IgD-negative memory B cell (primary cell): Measurements from ENCODE around the gene CYP2D6. TPM values are rescaled to one million over a fixed set of nuclear protein-coding genes. Genes with fewer than 3 reads are reported as not detected.
"Not testable (repeated sequence)": the region's sequence is repeated elsewhere in the genome, so short reads cannot be mapped to it uniquely, and the experiment has no call there.

Experiments
- H3K27ac Mint-ChIP-seq, 3 donors: one replicate each; pipeline ENCODE4 v1.8.0; 2020 to 2022; ENCODE audit warnings: mild to moderate bottlenecking in 3 of 3, mixed read lengths in 3 of 3, moderate library complexity in 1 of 3
- H3K27me3 Mint-ChIP-seq: one replicate; pipeline ENCODE4 v1.8.0; 2021; ENCODE audit warnings: mixed read lengths
- H3K36me3 Mint-ChIP-seq: one replicate; pipeline ENCODE4 v1.8.0; 2020; ENCODE audit warnings: mild to moderate bottlenecking, mixed read lengths
- H3K4me1 Mint-ChIP-seq, 3 donors: one replicate each; pipeline ENCODE4 v1.8.0; 2020 to 2022; ENCODE audit warnings: mixed read lengths in 3 of 3, mild to moderate bottlenecking in 1 of 3
- H3K4me3 Mint-ChIP-seq, 4 donors: one replicate each; pipeline ENCODE4 v1.8.0; 2020 to 2022; ENCODE audit warnings: mild to moderate bottlenecking in 4 of 4, mixed read lengths in 4 of 4, moderate library complexity in 3 of 4
- H3K9me3 Mint-ChIP-seq, 3 donors: one replicate each; pipeline ENCODE4 v1.8.0; 2020 to 2021; ENCODE audit warnings: mixed read lengths in 3 of 3, mild to moderate bottlenecking in 1 of 3
- polyA plus RNA-seq: library from polyadenylated mRNA; unstranded; fragments of 300-500 nt; fragmentation: Illumina TruSeq; gene quantifications from one replicate; pipeline ENCODE4 v1.2.3, GENCODE V29; 2021

CYP2D6 gene
- polyA plus RNA-seq, 1 donor from 2014 or later, result not detected

DNA sequence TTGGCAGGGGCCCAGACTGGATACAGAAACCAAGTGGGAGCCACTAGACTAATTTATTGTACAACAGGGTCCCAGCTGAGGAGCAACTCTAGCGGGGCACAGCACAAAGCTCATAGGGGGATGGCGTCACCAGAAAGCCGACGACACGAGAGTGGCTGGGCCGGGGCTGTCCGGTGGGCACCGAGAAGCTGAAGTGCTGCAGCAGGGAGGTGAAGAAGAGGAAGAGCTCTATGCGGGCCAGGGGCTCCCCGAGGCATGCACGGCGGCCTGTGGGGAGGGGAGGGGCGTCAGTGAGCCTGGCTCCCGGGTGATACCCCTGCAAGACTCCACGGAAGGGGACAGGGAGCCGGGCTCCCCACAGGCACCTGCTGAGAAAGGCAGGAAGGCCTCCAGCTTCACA is 19.2 kb upstream of the CYP2D6 start:
- not testable (repeated sequence) for H3K27me3 Mint-ChIP-seq, H3K4me1 Mint-ChIP-seq, H3K9me3 Mint-ChIP-seq, H3K4me3 Mint-ChIP-seq, H3K27ac Mint-ChIP-seq
- peaks cover 12% of the 10 kb centered on the region for H3K36me3 Mint-ChIP-seq

DNA sequence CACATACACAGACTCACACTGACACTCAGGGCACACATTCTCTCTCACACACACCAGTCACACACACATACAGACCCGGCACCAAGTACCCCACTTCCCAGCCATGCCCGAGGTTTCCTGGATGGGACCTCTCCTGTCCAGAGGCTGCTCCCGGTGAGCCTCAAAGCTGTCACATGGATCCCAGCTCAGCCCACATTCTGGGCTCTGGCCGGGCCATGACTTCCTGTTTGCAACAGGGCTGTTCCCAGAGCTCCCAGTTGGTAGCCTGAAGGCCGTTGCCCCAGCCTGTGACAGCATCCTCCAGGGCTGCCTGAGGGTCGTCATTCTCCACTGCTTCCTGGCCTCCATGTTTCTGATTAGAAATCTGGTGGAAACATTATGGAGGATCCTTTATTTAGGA is 14.6 kb upstream of the CYP2D6 start:
- H3K27me3 Mint-ChIP-seq, result no peaks in the 10 kb centered on the region
- peaks cover 12% of the 10 kb centered on the region for H3K36me3 Mint-ChIP-seq
- no peak overlapping the region for H3K27ac Mint-ChIP-seq
- H3K4me1 Mint-ChIP-seq, result peaks cover 0 to 1% (median 0%) of the 10 kb centered on the region in 3 donors
- H3K9me3 Mint-ChIP-seq, result no peaks in the 10 kb centered on the region
- H3K4me3 Mint-ChIP-seq, result no peak overlapping the region

DNA sequence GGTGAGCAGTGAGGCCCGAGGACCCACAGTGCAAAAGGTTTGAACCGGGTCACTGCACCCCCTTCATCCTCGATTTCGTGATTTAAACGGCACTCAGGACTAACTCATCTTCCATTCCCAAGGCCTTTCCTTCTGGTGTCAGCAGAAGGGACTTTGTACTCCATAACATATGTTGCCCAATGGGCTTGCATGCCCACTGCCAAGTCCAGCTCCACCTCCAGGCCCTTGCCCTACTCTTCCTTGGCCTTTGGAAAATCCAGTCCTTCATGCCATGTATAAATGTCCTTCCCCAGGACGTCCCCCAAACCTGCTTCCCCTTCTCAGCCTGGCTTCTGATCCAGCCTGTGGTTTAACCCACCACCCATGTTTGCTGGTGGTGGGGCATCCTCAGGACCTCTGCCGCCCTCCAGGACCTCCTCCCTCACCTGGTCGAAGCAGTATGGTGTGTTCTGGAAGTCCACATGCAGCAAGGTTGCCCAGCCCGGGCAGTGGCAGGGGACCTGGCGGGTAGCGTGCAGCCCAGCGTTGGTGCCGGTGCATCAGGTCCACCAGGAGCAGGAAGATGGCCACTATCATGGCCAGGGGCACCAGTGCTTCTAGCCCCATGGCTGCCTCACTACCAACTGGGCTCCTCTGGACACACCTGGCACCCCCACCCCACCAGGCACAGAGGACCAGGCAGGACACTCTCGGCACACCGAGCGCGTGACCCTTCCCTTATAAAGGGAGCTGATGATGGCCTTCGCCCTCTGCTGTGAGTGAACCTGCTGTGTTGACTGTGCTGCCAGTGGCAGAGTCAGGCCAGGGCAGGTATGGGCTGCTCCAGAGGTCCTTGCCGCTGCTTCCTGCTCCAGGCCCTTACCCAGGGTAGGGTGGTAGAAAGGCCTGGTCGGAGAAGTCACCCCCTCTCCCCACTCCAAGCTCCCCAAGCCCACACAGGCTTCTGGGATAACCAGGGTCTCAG is 13.5 kb upstream of the CYP2D6 start:
- H3K27ac Mint-ChIP-seq, H3K4me3 Mint-ChIP-seq, H3K27me3 Mint-ChIP-seq, H3K4me1 Mint-ChIP-seq, H3K9me3 Mint-ChIP-seq: not testable (repeated sequence)
- H3K36me3 Mint-ChIP-seq, result peaks cover 12% of the 10 kb centered on the region

DNA sequence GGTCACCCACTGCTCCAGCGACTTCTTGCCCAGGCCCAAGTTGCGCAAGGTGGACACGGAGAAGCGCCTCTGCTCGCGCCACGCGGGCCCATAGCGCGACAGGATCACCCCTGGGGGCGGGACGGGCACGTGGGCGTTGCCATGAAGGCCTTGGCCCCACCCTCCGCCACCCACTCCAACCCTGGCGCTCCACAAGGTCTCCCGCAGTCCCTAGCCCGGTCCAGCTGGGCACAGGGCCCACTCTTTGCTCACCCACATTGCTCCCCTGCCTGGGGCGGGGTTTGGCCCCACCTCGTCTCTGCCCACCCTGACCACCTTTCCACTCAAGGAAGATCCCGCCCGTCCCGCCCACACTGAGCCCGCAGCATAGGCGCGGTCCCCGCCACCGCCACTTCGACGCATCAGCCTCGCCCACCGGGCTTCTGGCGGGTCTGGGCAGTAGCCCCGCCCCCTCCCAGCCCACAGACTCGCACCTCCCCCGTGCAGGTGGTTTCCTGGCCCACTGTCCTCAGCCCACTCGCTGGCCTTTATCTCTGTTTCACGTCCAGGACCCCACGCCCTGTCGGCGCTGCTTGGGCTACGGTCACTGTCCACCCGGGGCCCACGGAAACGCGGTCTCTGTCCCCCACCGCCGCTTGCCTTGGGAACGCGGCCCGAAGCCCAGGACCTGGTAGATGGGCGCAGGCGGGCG is 12.3 kb upstream of the CYP2D6 start:
- Mint-ChIP-seq H3K27ac (no peak overlapping the region), H3K27me3 (no peaks in the 10 kb centered on the region), H3K4me1 (peaks cover 0 to 1% (median 0%) of the 10 kb centered on the region in 3 donors), H3K4me3 (no peak overlapping the region), H3K36me3 (peaks cover 9% of the 10 kb centered on the region), H3K9me3 (no peaks in the 10 kb centered on the region)

DNA sequence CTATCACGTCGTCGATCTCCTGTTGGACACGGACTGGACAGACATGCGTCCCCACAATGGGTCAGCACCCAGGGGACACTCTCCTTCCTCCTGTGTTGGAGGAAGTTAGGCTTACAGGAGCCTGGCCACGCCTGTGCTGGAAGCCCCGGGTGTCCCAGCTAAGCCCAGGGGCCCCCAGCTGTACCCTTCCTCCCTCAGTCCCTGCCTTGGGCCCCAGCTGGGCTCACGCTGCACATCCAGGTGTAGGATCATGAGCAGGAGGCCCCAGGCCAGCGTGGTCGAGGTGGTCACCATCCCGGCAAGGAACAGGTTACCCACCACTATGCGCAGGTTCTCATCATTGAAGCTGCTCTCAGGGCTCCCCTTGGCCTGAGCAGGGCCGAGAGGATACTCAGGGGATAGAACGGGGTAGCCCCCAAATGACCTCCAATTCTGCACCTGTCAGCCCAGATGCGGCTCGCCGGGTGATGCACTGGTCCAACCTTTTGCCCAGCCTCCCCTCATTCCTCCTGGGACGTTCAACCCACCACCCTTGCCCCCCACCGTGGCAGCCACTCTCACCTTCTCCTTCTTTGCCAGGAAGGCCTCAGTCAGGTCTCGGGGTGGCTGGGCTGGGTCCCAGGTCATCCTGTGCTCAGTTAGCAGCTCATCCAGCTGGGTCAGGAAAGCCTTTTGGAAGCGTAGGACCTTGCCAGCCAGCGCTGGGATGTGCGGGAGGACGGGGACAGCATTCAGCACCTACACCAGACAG is 10.9 kb upstream of the CYP2D6 start:
- H3K36me3 Mint-ChIP-seq, H3K27ac Mint-ChIP-seq, H3K4me1 Mint-ChIP-seq, H3K27me3 Mint-ChIP-seq, H3K4me3 Mint-ChIP-seq, H3K9me3 Mint-ChIP-seq: not testable (repeated sequence)

DNA sequence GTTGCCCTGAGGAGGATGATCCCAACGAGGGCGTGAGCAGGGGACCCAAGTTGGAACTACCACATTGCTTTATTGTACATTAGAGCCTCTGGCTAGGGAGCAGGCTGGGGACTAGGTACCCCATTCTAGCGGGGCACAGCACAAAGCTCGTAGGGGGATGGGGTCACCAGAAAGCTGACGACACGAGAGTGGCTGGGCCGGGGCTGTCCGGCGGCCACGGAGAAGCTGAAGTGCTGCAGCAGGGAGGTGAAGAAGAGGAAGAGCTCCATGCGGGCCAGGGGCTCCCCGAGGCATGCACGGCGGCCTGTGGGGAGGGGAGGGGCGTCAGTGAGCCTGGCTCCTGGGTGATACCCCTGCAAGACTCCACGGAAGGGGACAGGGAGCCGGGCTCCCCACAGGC is 9.5 kb upstream of the CYP2D6 start:
- not testable (repeated sequence) for H3K4me3 Mint-ChIP-seq, H3K27ac Mint-ChIP-seq, H3K27me3 Mint-ChIP-seq

DNA sequence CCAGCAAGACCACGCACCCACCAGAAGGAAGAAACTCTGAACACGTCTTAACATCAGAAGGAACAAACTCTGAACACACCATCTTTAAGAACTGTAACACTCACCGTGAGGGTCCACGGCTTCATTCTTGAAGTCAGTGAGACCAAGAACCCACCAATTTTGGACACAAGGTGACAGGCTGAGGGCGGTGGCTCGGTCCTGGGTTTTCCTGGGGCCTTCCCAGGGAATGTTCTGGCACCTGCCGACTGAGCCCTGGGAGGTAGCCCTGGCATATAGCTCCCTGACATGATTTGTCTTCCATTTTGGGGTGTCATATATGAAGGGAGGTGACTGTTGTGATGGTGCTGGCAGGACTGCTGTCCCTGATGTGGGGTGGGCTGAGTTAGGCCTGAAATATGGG is 8.9 kb upstream of the CYP2D6 start:
- peak overlapping the region in 1 of 3 donors; percentile 24 for H3K27ac Mint-ChIP-seq
- H3K9me3 Mint-ChIP-seq, H3K27me3 Mint-ChIP-seq, H3K4me3 Mint-ChIP-seq, H3K36me3 Mint-ChIP-seq, H3K4me1 Mint-ChIP-seq: not testable (repeated sequence)

More for the DNA sequence above, 9.5 kb upstream of the CYP2D6 start:
- not testable (repeated sequence) for H3K4me1 Mint-ChIP-seq, H3K9me3 Mint-ChIP-seq, H3K36me3 Mint-ChIP-seq

DNA sequence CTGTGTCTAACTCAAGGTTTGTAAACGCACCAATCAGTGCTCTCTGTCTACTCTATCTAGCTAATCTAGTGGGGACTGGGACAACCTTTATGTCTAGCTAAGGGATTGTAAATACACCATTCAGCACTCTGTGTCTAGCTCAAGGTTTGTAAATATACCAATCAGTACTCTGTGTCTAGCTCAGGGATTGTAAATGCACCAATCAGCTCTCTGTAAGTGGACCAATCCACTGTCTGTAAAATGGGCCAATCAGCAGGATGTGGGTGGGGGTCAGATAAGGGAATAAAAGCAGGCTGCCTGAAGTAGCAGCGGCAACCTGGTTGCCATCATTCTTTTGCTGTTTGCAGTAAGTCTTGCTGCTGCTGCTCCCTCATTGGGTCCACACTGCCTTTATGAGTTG is 8.4 kb upstream of the CYP2D6 start:
- no peak overlapping the region for H3K4me3 Mint-ChIP-seq
- H3K9me3 Mint-ChIP-seq, result no peaks in the 10 kb centered on the region
- no peaks in the 10 kb centered on the region for H3K4me1 Mint-ChIP-seq
- H3K27me3 Mint-ChIP-seq, result no peaks in the 10 kb centered on the region
- peak overlapping the region in 1 of 3 donors; percentile 24 for H3K27ac Mint-ChIP-seq
- peaks cover 2% of the 10 kb centered on the region for H3K36me3 Mint-ChIP-seq

DNA sequence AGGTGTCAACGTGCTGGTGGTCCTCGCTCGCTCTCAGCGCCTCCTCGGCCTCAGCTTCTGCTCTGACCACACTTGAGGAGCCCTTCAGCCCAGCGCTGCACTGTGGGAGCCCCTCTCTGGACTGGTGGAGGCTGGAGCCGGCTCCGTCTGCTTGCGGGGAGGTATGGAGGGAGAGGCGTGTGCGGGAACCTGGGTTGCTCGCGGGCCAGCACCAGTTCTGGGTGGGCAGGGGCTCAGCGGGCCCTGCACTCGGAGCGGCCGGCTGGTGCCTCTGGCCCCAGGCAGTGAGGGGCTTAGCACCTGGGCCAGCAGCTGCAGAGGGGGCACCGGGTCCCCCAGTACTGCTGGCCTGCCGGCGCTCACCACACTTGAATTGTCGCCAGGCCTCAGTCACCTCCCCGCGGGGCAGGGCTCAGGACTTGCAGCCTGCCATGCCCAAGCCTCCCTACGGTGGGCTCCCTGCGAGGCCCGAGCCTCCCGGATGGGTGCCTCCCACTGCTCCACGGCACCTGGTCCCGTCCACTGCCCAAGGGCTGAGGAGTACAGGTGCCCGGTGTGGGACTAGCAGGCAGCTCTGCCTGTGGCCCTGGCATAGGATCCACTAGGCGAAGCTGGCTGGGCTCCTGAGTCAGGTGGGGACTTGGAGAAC is 7.6 kb upstream of the CYP2D6 start:
- Mint-ChIP-seq H3K4me1 (no peaks in the 10 kb centered on the region), H3K4me3 (no peak overlapping the region), H3K27me3 (no peaks in the 10 kb centered on the region), H3K9me3 (no peaks in the 10 kb centered on the region), H3K36me3 (peaks cover 2% of the 10 kb centered on the region), H3K27ac (no peak overlapping the region)

DNA sequence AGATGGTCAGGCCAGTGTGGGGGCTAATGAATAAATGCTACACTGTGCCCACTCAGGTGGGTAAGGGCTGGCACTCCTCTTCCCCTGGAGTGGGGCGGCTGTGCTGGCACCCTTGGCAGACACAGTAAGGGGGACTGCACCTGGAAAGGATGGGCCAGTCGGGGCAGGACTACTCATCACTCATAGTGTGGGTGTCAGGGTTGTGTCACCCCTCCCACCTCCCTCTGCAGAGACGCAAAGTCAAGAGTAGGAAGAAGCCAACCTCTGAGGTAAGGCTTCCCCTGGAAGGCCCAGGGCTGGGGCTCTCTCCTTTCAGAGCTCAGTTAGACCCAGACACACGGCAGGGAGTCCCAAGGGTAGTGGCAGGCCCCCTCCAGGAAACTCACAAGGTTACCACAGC is 5.1 kb upstream of the CYP2D6 start:
- not testable (repeated sequence) for H3K27ac Mint-ChIP-seq, H3K36me3 Mint-ChIP-seq, H3K9me3 Mint-ChIP-seq, H3K4me3 Mint-ChIP-seq, H3K4me1 Mint-ChIP-seq, H3K27me3 Mint-ChIP-seq

DNA sequence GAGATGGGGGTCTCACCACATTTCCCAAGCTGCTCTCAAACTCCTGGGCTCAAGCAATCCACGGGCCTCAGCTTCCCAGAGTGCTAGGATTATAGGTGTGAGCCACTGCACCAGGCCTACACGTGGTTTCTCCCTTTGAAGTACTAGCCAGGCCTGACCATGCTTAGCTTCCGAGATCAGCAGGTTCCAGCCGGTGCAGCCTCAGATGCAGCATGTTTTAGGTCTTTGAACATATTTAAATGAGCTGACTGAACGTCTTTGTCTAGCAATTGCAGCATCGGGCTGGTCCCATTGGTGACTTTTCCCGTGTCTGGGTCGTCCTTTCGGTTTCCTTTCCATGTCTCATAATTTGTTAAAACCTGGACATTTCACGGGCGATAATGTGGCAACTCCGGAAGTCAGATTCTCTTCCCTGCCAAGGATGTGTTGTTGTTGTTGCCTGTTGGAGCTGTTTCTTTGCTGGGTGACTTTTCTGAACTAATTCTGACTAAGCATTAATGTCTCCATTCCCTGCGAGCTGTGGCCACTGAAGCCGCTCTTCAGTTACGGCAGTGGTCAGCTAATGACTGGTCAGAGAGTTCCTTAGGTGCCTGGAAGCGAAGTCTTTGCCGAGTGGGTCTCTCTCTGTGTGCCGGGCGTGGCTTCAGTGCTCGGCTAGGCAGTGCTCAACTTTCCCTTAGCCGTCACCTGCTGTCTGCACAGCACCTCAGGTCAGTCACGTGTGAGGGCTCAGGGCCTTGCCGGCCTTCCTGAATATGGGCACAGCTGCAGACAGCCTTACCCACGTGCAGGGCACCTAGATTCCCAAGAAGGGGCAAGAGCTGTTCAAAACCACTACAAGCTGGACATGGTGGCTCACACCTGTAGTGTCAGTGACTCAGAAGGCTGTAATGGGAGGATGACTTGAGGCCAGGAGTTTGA is 3.8 kb upstream of the CYP2D6 start:
- Mint-ChIP-seq H3K27me3 (no peaks in the 10 kb centered on the region), H3K9me3 (no peaks in the 10 kb centered on the region), H3K27ac (no peak overlapping the region), H3K4me1 (no peaks in the 10 kb centered on the region), H3K4me3 (no peak overlapping the region), H3K36me3 (peaks cover 2% of the 10 kb centered on the region)

DNA sequence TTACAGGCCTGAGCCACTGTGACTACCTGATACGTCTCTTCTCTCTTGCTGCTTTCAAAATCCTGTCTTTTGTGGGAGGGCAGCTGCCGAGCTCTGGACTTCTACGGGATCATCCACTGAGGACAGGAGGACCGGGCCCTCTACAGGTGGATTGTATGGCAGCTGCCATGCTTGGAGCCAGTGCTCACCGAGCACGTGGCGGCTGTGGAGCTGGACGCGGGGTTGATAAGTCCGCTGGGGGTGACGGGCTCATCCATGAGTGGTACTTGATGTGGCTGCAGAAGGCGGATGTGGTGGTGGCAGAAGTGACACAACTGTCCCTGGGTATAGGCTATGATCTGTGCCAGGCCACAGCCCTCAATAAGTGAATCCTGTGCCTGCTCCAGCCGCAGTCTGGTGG is 1.8 kb upstream of the CYP2D6 start:
- Mint-ChIP-seq H3K27ac (no peak overlapping the region), H3K36me3 (no peaks in the 10 kb centered on the region), H3K4me1 (no peaks in the 10 kb centered on the region), H3K9me3 (no peaks in the 10 kb centered on the region), H3K27me3 (no peaks in the 10 kb centered on the region), H3K4me3 (no peak overlapping the region)

DNA sequence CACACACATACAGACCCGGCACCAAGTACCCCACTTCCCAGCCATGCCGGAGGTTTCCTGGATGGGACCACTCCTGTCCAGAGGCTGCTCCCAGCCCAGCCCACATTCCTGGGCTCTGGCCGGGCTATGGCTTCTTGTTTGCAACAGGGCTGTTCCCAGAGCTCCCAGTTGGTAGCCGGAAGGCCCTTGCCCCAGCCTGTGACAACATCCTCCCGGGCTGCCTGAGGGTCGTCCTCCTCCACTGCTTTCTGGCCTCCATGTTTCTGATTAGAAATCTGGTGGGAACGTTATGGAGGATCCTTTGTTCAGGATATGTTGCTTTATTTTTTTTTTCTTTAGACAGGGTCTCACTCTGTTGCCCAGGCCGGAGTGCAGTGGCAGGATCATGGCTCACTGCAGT is 952 bp upstream of the CYP2D6 start:
- Mint-ChIP-seq H3K4me3 (no peak overlapping the region), H3K27me3 (no peaks in the 10 kb centered on the region)

DNA sequence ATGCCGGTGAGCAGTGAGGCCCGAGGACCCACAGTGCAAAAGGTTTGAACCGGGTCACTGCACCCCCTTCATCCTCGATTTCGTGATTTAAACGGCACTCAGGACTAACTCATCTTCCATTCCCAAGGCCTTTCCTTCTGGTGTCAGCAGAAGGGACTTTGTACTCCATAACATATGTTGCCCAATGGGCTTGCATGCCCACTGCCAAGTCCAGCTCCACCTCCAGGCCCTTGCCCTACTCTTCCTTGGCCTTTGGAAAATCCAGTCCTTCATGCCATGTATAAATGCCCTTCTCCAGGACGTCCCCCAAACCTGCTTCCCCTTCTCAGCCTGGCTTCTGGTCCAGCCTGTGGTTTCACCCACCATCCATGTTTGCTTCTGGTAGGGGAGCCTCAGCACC is 428 bp downstream of the CYP2D6 start:
- not testable (repeated sequence) for H3K9me3 Mint-ChIP-seq, H3K4me1 Mint-ChIP-seq, H3K27me3 Mint-ChIP-seq, H3K36me3 Mint-ChIP-seq, H3K27ac Mint-ChIP-seq, H3K4me3 Mint-ChIP-seq

More for the DNA sequence above, 952 bp upstream of the CYP2D6 start:
- H3K9me3 Mint-ChIP-seq, result no peaks in the 10 kb centered on the region
- H3K36me3 Mint-ChIP-seq, result no peaks in the 10 kb centered on the region
- H3K27ac Mint-ChIP-seq, result no peak overlapping the region
- H3K4me1 Mint-ChIP-seq, result no peaks in the 10 kb centered on the region
